GM21529 (cell line): Measurements from ENCODE around the gene FMNL3.

Source experiments
- ATAC-seq: cut with Tn5 transposase; IDR thresholded peaks from one replicate; pipeline ENCODE4 v1.9.1; 2021; ENCODE audit not compliant: unreplicated experiment

The FMNL3 gene

GRCh38 chr12:49675137-49675536 is 32.1 kb downstream of the FMNL3 start:
- ATAC-seq: no peak

- ATAC-seq: no peak
Measured at GRCh38 chr12:49674318-49674981, 32.8 kb downstream of the FMNL3 start.

- no peak for ATAC-seq
Measured at GRCh38 chr12:49673446-49674317, 33.5 kb downstream of the FMNL3 start.

GRCh38 chr12:49672301-49673217 is 34.6 kb downstream of the FMNL3 start:
- ATAC-seq: no peak

- ATAC-seq: no peak
Measured at GRCh38 chr12:49671031-49671765, 36.0 kb downstream of the FMNL3 start.

- no peak for ATAC-seq
Measured at GRCh38 chr12:49669796-49670195, 37.4 kb downstream of the FMNL3 start.

GRCh38 chr12:49667325-49668090 is 39.7 kb downstream of the FMNL3 start:
- no peak for ATAC-seq

- ATAC-seq: no peak
Measured at GRCh38 chr12:49666176-49666575, 41.0 kb downstream of the FMNL3 start.

- ATAC-seq: no peak
Measured at GRCh38 chr12:49665384-49665783, 41.8 kb downstream of the FMNL3 start.

GRCh38 chr12:49664591-49665239 is 42.5 kb downstream of the FMNL3 start:
- ATAC-seq: peak; percentile 71

- no peak for ATAC-seq
Measured at GRCh38 chr12:49664167-49664566, 43.0 kb downstream of the FMNL3 start.

- ATAC-seq: peak; percentile 67
Measured at GRCh38 chr12:49662998-49663843, 44.0 kb downstream of the FMNL3 start.

GRCh38 chr12:49661746-49662145 is 45.5 kb downstream of the FMNL3 start:
- no peak for ATAC-seq

GRCh38 chr12:49661191-49661590 is 46.0 kb downstream of the FMNL3 start:
- ATAC-seq: no peak

- no peak for ATAC-seq
Measured at GRCh38 chr12:49659753-49660152, 47.5 kb downstream of the FMNL3 start.

- no peak for ATAC-seq
Measured at GRCh38 chr12:49658276-49658675, 48.9 kb downstream of the FMNL3 start.

GRCh38 chr12:49655595-49656236 is 51.5 kb downstream of the FMNL3 start:
- ATAC-seq: no peak

- ATAC-seq: no peak
Measured at GRCh38 chr12:49654715-49655114, 52.5 kb downstream of the FMNL3 start.
